Gastrocnemius medialis (tissue), 4 donors: ENCODE results near the gene FOXF1. TPM values are rescaled to one million over a fixed set of nuclear protein-coding genes. Genes with fewer than 3 reads are reported as not detected.

Experiments used
- total RNA-seq, 4 donors: library from RNA; depleted of rRNA; stranded (reverse); fragments of >200 nt; gene quantifications; one replicate each; pipeline versions ENCODE4 v1.1.0 to v1.2.3, GENCODE V29; 2016

FOXF1 gene
- total RNA-seq, 4 donors from 2014 or later, result 0.07 to 0.10 TPM; not detected in 2

Other genes starting within 250 kb of the FOXF1 start
- gene MTHFSD, start 44.7 kb downstream of the FOXF1 start, total RNA-seq, result 10 to 100 TPM; 10.9 to 31.2 (median 16.0) TPM
- 1 to 10 TPM in 1 of 4 donors, under 1 TPM in 3; 0.17 to 1.0 (median 0.29) TPM for gene FOXC2, start 56.3 kb downstream of the FOXF1 start, total RNA-seq
- gene FOXL1, start 68.0 kb downstream of the FOXF1 start, total RNA-seq, result 1 to 10 TPM; 2.0 to 5.9 (median 3.3) TPM